Thyroid gland (tissue), 4 donors: Measurements from ENCODE around the gene PDCD2L. TPM values are rescaled to one million over a fixed set of nuclear protein-coding genes. Genes with fewer than 3 reads are reported as not detected.
A peak's percentile ranks its signal among the peaks of the same experiment; 100 is the strongest.

ENCODE experiments used
- DNase-seq, 2 donors: peaks; one replicate each; pipeline ENCODE4 v3.0.0-alpha.2; 2019
- H3K27ac ChIP-seq, 3 donors: fragments of 200-600 bp; sonication (generic); 1 replicate in 2 of 3; 2 replicates in 1 of 3; pipeline ENCODE4 v1.5.1; 2016 to 2019; ENCODE audit warnings: mild to moderate bottlenecking in 1 of 3, moderate library complexity in 1 of 3
- H3K27me3 ChIP-seq: fragments of 200-600 bp; sonication (generic); one replicate; pipeline ENCODE4 v1.5.1; 2019
- H3K36me3 ChIP-seq, 2 donors: fragments of 200-600 bp; sonication (generic); one replicate each; pipeline ENCODE4 v1.5.1; 2016 to 2019
- H3K4me1 ChIP-seq, 2 donors: fragments of 200-600 bp; sonication (generic); one replicate each; pipeline ENCODE4 v1.5.1; 2017 to 2019
- H3K4me3 ChIP-seq, 3 donors: fragments of 200-600 bp; sonication (generic); replicated peaks in 1 of 3; 1 replicate in 2 of 3; 2 replicates in 1 of 3; pipeline ENCODE4 v1.5.1; 2016; ENCODE audit warnings: mild to moderate bottlenecking in 1 of 3
- H3K9me3 ChIP-seq: fragments of 200-600 bp; sonication (generic); one replicate; pipeline ENCODE4 v1.5.1; 2017
- CTCF ChIP-seq, 6 experiments: fragments of 200-600 bp in 3 of 6; fragments of 450-650 bp in 3 of 6; sonication (generic) in 3 of 6; IDR thresholded peaks; one replicate each; pipeline ENCODE4 v1.5.1; 2016 to 2019; ENCODE audit warnings: antibody characterized with exemption in 6 of 6, mild to moderate bottlenecking in 2 of 6, inconsistent platforms in 1 of 6, moderate library complexity in 1 of 6
- POLR2A ChIP-seq, 2 donors: fragments of 450-650 bp; IDR thresholded peaks; one replicate each; pipeline ENCODE4 v1.6.1; 2017; ENCODE audit warnings: antibody characterized with exemption in 2 of 2, mild to moderate bottlenecking in 2 of 2, moderate library complexity in 1 of 2
- WGBS, 2 donors: methylation state at CpG; one replicate each; pipeline ENCODE4 v1.1.5; 2017; 5-methylcytosine and 5-hydroxymethylcytosine counted together
- intact Hi-C: fragments of 100-400 bp; cut with DNase I; formaldehyde crosslinking; loops from one replicate; pipeline ENCODE4 v1.15.1; 2023
- total RNA-seq, 4 donors: library from RNA; depleted of rRNA; stranded (reverse); fragments of >200 nt; gene quantifications; one replicate each; pipeline ENCODE4 v1.2.3, GENCODE V29; 2016

The PDCD2L gene
- total RNA-seq, 4 donors from 2014 or later, result 7.9 to 15.9 (median 11.8) TPM

- WGBS, 2 donors, result 5 to 15% methylated on average over 18 to 38 of the region's 61 CpGs
- intact Hi-C loops, result no loop called here
- DNase-seq, result peak; percentile 98
- Histone ChIP-seq H3K27me3 (no peaks in the 10 kb centered on the region), H3K4me1 (peaks cover 12 to 15% of the 10 kb centered on the region in 2 donors), H3K36me3 (peaks cover 6 to 8% of the 10 kb centered on the region in 2 donors), H3K9me3 (no peaks in the 10 kb centered on the region), H3K4me3 (peak overlapping the region in 1 of 3 donors; percentile 20), H3K27ac (peak overlapping the region; percentile 80 to 99 (median 82))
- TF ChIP-seq POLR2A (IDR thresholded peaks at IDR 0.05) (peak in 1 of 2 donors; percentile 78), CTCF (IDR thresholded peaks at IDR 0.05) (peak in 3 of 6 experiments; percentile 41 to 56 (median 47))
Measured at GRCh38 chr19:34359140-34359953, 44.9 kb upstream of the PDCD2L start.

GRCh38 chr19:34359954-34360315, 44.3 kb upstream of the PDCD2L start:
- peak overlapping the region; percentile 80 to 99 (median 82) for H3K27ac ChIP-seq
- H3K4me1 ChIP-seq, result peaks cover 12 to 18% of the 10 kb centered on the region in 2 donors
- TF ChIP-seq POLR2A (IDR thresholded peaks at IDR 0.05) (no peak), CTCF (IDR thresholded peaks at IDR 0.05) (no peak)
- peaks cover 3 to 4% of the 10 kb centered on the region in 2 donors for H3K36me3 ChIP-seq
- H3K27me3 ChIP-seq, result no peaks in the 10 kb centered on the region
- H3K4me3 ChIP-seq, result peak overlapping the region in 1 of 3 donors; percentile 20
- DNase-seq, result no peak
- intact Hi-C loops, result no loop called here
- WGBS, 2 donors, result 69 to 74% methylated on average over 7 of the region's 7 CpGs
- H3K9me3 ChIP-seq, result no peaks in the 10 kb centered on the region

GRCh38 chr19:34360354-34360909, 43.8 kb upstream of the PDCD2L start:
- TF ChIP-seq POLR2A (IDR thresholded peaks at IDR 0.05) (no peak), CTCF (IDR thresholded peaks at IDR 0.05) (no peak)
- Histone ChIP-seq H3K27ac (peak overlapping the region; percentile 80 to 99 (median 82)), H3K27me3 (no peaks in the 10 kb centered on the region), H3K36me3 (no peaks in the 10 kb centered on the region), H3K4me1 (peaks cover 12 to 18% of the 10 kb centered on the region in 2 donors), H3K9me3 (no peaks in the 10 kb centered on the region), H3K4me3 (no peak overlapping the region)
- 95 to 96% methylated on average over 9 of the region's 9 CpGs for WGBS, 2 donors
- no peak for DNase-seq
- intact Hi-C loops, result no loop called here

GRCh38 chr19:34362679-34363069, 41.5 kb upstream of the PDCD2L start:
- 67 to 83% methylated on average over 3 of the region's 3 CpGs for WGBS, 2 donors
- Histone ChIP-seq H3K27ac (no peak overlapping the region), H3K4me3 (no peak overlapping the region), H3K36me3 (peaks cover 0 to 6% of the 10 kb centered on the region in 2 donors), H3K4me1 (peaks cover 24 to 27% of the 10 kb centered on the region in 2 donors), H3K27me3 (no peaks in the 10 kb centered on the region), H3K9me3 (no peaks in the 10 kb centered on the region)
- no peak for DNase-seq
- intact Hi-C loops, result no loop called here
- no peak for TF ChIP-seq POLR2A (IDR thresholded peaks at IDR 0.05)
- TF ChIP-seq CTCF (IDR thresholded peaks at IDR 0.05), result no peak

GRCh38 chr19:34363094-34363493, 41.1 kb upstream of the PDCD2L start:
- H3K4me3 ChIP-seq, result no peak overlapping the region
- no peaks in the 10 kb centered on the region for H3K27me3 ChIP-seq
- TF ChIP-seq CTCF (IDR thresholded peaks at IDR 0.05) (no peak), POLR2A (IDR thresholded peaks at IDR 0.05) (no peak)
- H3K36me3 ChIP-seq, result peaks cover 1 to 9% of the 10 kb centered on the region in 2 donors
- H3K27ac ChIP-seq, result no peak overlapping the region
- no peak for DNase-seq
- WGBS, 2 donors, result 67 to 70% methylated on average over 4 of the region's 4 CpGs
- peaks cover 24 to 27% of the 10 kb centered on the region in 2 donors for H3K4me1 ChIP-seq
- intact Hi-C loops, result no loop called here
- H3K9me3 ChIP-seq, result no peaks in the 10 kb centered on the region
